ENCODE results near the gene ADAMTS14. TPM values are rescaled to one million over a fixed set of nuclear protein-coding genes. Genes with fewer than 3 reads are reported as not detected.
"Not testable (repeated sequence)": the region's sequence is repeated elsewhere in the genome, so short reads cannot be mapped to it uniquely, and the experiment has no call there.

Gene ADAMTS14
- total RNA-seq, 4 donors from 2014 or later, result 0.15 to 0.51 (median 0.40) TPM

DNA sequence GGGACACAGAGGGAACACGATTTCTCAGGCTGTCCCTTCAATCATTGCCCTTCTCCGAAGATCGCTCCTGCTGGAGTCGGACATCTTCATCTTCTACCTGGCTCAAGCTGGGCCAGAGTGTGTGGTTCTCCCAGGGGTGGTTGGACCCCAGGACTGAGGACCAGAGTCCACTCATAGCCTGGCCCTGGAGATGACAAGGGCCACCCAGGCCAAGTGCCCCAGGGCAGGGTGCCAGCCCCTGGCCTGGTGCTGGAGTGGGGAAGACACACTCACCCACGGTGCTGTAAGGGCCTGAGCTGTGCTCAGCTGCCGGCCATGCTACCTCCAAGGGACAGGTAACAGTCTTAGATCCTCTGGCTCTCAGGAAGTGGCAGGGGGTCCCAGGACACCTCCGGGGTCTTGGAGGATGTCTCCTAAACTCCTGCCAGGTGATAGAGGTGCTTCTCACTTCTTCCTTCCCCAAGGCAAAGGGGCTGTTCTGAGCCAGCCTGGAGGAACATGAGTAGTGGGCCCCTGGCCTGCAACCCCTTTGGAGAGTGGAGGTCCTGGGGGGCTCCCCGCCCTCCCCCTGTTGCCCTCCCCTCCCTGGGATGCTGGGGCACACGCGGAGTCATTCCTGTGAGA lies 89.5 kb downstream of the ADAMTS14 start:
- Histone ChIP-seq H3K27ac (no peak overlapping the region), H3K4me3 (no peak overlapping the region), H3K36me3 (no peaks in the 10 kb centered on the region), H3K27me3 (peaks cover 8% of the 10 kb centered on the region), H3K9me3 (no peaks in the 10 kb centered on the region), H3K4me1 (peaks cover 3% of the 10 kb centered on the region)
- no peak for TF ChIP-seq EP300 (IDR thresholded peaks at IDR 0.05)
- no peak for TF ChIP-seq CTCF (IDR thresholded peaks at IDR 0.05)
- no peak for TF ChIP-seq POLR2A (IDR thresholded peaks at IDR 0.05)
- no peak for TF ChIP-seq POLR2AphosphoS5 (IDR thresholded peaks at IDR 0.05)
- 81% methylated on average over 7 of the region's 10 CpGs for WGBS
- DNase-seq (ENCODE audit: low spot score in 2 of 2), result peak in 1 of 2 donors; percentile 42

GRCh38 chr10:70762441-70763175 lies 90.3 kb downstream of the ADAMTS14 start:
- 81% methylated on average over 6 of the region's 7 CpGs for whole genome bisulfite sequencing
- H3K4me3 ChIP-seq, result no peak overlapping the region
- H3K9me3 ChIP-seq, result no peaks in the 10 kb centered on the region
- peak in 1 of 2 donors; percentile 24 for DNase-seq (ENCODE audit: low spot score in 2 of 2)
- no peak for TF ChIP-seq CTCF (IDR thresholded peaks at IDR 0.05)
- TF ChIP-seq POLR2AphosphoS5 (IDR thresholded peaks at IDR 0.05), result no peak
- no peak for TF ChIP-seq EP300 (IDR thresholded peaks at IDR 0.05)
- TF ChIP-seq POLR2A (IDR thresholded peaks at IDR 0.05), result no peak
- H3K36me3 ChIP-seq, result no peaks in the 10 kb centered on the region
- H3K4me1 ChIP-seq, result peaks cover 3% of the 10 kb centered on the region
- peaks cover 8% of the 10 kb centered on the region for H3K27me3 ChIP-seq
- no peak overlapping the region for H3K27ac ChIP-seq

- DNase-seq (ENCODE audit: low spot score in 2 of 2), result peak in 1 of 2 donors; percentile 25
- Histone ChIP-seq H3K4me1 (peaks cover 3% of the 10 kb centered on the region), H3K27me3 (peaks cover 8% of the 10 kb centered on the region), H3K4me3 (no peak overlapping the region), H3K9me3 (no peaks in the 10 kb centered on the region), H3K36me3 (no peaks in the 10 kb centered on the region), H3K27ac (no peak overlapping the region)
- TF ChIP-seq CTCF (IDR thresholded peaks at IDR 0.05), result no peak
- TF ChIP-seq POLR2A (IDR thresholded peaks at IDR 0.05), result no peak
- no peak for TF ChIP-seq POLR2AphosphoS5 (IDR thresholded peaks at IDR 0.05)
- TF ChIP-seq EP300 (IDR thresholded peaks at IDR 0.05), result no peak
- 44% methylated on average over 1 of the region's 3 CpGs for WGBS
Measured at GRCh38 chr10:70763567-70763966, 91.3 kb downstream of the ADAMTS14 start.

- H3K4me1 ChIP-seq, result no peaks in the 10 kb centered on the region
- TF ChIP-seq EP300 (IDR thresholded peaks at IDR 0.05), result no peak
- WGBS, result 96% methylated on average over 7 of the region's 8 CpGs
- H3K9me3 ChIP-seq, result no peaks in the 10 kb centered on the region
- no peak overlapping the region for H3K4me3 ChIP-seq
- H3K27me3 ChIP-seq, result no peaks in the 10 kb centered on the region
- no peak overlapping the region for H3K27ac ChIP-seq
- DNase-seq (ENCODE audit: low spot score in 2 of 2), result peak; percentile 11 to 41
- H3K36me3 ChIP-seq, result no peaks in the 10 kb centered on the region
Measured at GRCh38 chr10:70765794-70766594, 93.7 kb downstream of the ADAMTS14 start.

DNA sequence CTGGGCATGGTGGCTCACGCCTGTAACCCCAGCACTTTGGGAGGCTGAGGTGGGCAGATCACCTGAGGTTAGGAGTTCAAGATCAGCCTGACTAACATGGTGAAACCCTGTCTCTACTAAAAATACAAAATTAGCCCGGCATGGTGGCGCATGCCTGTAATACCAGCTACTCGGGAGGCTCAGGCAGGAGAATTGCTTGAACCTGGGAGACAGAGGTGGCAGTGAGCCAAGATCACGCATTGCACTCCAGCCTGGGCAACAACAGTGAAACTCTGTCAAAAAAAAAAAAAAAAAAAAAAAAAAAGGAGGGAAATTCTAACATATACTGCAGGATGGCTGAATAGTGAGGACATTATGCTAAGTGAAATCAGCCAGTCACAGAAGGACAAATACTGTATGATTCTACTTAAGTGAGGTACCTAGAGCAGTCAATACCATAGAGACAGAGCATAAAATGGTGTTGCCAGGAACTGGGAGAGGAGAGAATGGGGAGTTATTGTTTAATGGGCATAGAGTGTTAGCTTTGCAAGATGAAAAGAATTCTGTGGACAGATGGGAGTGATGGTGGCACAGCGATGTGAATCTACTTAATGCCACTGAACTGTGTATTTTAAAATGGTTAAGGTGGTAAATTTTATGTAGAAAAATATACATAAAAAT lies 95.8 kb downstream of the ADAMTS14 start:
- not testable (repeated sequence) for H3K4me1 ChIP-seq, H3K36me3 ChIP-seq, H3K27me3 ChIP-seq, H3K27ac ChIP-seq, H3K4me3 ChIP-seq, H3K9me3 ChIP-seq
- WGBS, result 80% methylated on average over 6 of the region's 6 CpGs
- DNase-seq (ENCODE audit: low spot score in 2 of 2), result peak in 1 of 2 donors; percentile 49
